NT2/D1 (cell line): ENCODE results near the gene NKX2-2.

Experiments
- SUZ12 ChIP-seq: IDR thresholded peaks from 2 replicates; pipeline ENCODE4 v1.6.1; 2011; ENCODE audit not compliant: insufficient read length, insufficient read depth; ENCODE audit errors: extremely low read depth
- YY1 ChIP-seq: IDR thresholded peaks from 2 replicates; pipeline ENCODE4 v1.6.1; 2011; ENCODE audit not compliant: insufficient read length, insufficient read depth
- ZNF274 ChIP-seq: IDR thresholded peaks from 2 replicates; pipeline ENCODE4 v1.6.1; 2011; ENCODE audit warnings: mild to moderate bottlenecking, low read depth, low read length

DNA sequence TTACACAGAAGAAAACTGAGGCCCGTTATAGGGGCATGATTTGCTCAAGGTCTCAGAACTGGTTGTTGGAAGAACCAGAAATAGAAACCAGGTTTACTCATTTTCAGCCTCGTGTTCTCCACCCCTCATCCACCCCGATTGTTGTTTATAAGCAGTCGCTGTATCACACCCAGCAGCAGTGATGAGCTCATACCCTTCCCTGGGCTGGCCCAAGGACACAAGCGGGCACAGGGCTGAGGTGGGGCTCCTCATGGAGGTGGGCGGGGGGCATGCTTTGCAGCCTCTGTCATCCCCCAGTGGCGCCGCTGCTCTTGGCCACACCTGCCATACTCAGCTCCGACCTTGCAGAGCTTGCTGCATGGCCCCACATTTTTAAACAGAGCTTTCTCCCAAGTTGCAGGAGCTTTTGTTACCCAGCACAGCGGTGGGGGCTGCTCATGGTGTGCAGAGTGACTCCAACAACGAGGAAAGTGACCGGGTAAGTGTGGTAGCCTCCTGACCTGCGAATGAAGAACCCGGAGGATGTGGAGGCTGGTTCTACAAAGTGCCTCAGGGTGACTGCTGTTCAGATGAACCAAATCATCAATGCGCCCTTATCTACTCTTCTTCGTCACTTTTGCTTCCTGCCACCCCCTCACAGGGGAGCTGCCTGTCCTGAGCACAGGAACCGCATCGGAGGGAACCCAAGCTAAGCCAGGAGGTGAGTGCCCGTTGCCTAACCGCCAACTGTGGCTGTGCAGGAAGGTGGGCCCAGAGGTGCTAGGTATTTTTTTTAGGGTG lies 43.6 kb upstream of the NKX2-2 start:
- TF ChIP-seq SUZ12, result no peak
- no peak for TF ChIP-seq YY1
- TF ChIP-seq ZNF274, result no peak
